ENCODE data around the gene CACNG3. TPM values are rescaled to one million over a fixed set of nuclear protein-coding genes. Genes with fewer than 3 reads are reported as not detected.

The CACNG3 gene
- total and polyA plus RNA-seq, 11 donors = not detected

GRCh38 chr16:24364596-24364995, 108.5 kb downstream of the CACNG3 start:
- ATAC-seq (no peak), DNase-seq (no peak)
- intact Hi-C loops (cut with DNase I) = no loop called here
- H3K27ac ChIP-seq = no peak overlapping the region
- TF ChIP-seq, protein P1, sequence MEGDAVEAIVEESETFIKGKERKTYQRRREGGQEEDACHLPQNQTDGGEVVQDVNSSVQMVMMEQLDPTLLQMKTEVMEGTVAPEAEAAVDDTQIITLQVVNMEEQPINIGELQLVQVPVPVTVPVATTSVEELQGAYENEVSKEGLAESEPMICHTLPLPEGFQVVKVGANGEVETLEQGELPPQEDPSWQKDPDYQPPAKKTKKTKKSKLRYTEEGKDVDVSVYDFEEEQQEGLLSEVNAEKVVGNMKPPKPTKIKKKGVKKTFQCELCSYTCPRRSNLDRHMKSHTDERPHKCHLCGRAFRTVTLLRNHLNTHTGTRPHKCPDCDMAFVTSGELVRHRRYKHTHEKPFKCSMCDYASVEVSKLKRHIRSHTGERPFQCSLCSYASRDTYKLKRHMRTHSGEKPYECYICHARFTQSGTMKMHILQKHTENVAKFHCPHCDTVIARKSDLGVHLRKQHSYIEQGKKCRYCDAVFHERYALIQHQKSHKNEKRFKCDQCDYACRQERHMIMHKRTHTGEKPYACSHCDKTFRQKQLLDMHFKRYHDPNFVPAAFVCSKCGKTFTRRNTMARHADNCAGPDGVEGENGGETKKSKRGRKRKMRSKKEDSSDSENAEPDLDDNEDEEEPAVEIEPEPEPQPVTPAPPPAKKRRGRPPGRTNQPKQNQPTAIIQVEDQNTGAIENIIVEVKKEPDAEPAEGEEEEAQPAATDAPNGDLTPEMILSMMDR (IDR thresholded peaks at IDR 0.05) = no peak
- TF ChIP-seq POLR2A (IDR thresholded peaks at IDR 0.05) = no peak
- peaks cover 0 to 5% (median 0%) of the 10 kb centered on the region in 9 donors for H3K27me3 ChIP-seq
- WGBS, 4 donors = 64 to 71% (median 68%) methylated on average over 7 of the region's 7 CpGs
- H3K4me3 ChIP-seq = no peak overlapping the region
- H3K36me3 ChIP-seq = no peaks in the 10 kb centered on the region
- H3K4me1 ChIP-seq = no peaks in the 10 kb centered on the region
- no peaks in the 10 kb centered on the region for H3K9me3 ChIP-seq

DNA sequence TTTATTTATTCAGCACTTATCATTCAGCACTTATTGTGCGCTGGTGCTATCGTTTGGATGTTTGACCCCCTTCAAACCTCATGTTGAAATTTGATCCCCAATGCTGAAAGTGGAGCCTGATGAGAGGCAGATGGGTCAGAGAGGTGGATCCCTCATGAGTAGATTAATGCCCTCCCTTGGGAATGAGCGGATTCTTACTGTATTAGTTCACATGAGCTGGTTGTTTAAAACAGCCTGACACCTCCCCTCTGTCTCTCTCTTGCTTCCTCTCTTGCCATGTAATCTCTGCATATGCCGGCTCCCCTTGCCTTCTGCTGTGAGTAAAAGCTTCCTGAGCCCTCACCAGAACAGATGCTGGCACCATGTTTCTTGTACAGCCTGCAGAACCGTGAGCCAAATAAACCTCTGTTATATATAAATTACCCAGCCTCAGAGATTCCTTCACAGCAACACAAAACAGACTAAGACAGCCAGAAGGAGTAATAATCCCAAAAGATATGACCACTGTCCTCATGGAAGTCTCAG, 111.1 kb downstream of the CACNG3 start:
- ATAC-seq = no peak
- H3K4me1 ChIP-seq = no peaks in the 10 kb centered on the region
- WGBS, 4 donors = 44 to 59% (median 55%) methylated on average over 5 of the region's 5 CpGs
- TF ChIP-seq POLR2A (IDR thresholded peaks at IDR 0.05) = no peak
- TF ChIP-seq, protein P1 (IDR thresholded peaks at IDR 0.05) = no peak
- H3K27me3 ChIP-seq = peaks cover 0 to 4% (median 0%) of the 10 kb centered on the region in 9 donors
- H3K27ac ChIP-seq = no peak overlapping the region
- no peaks in the 10 kb centered on the region for H3K36me3 ChIP-seq
- peaks cover 0 to 12% (median 0%) of the 10 kb centered on the region in 12 donors for H3K9me3 ChIP-seq
- intact Hi-C loops (cut with DNase I) = no loop called here
- DNase-seq = no peak
- no peak overlapping the region for H3K4me3 ChIP-seq

DNA sequence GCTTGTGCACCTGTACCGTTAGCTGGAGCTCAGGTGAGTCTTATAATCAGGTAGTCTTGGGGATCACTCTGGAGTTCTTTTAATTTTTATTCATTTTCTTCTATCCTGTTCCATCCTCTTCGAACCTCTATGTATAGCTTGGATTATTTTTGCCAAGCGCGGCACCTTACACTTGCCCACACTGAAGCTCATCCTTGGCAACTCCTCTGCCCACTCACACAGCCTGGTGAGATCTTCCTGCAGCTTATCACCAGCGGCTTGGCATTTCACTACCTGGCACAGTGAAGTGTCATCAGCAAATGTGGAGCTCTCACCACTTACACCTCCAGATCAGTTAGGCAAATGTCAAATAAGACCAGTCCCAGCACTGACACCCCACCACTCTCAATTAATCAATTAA, 116.7 kb downstream of the CACNG3 start:
- H3K9me3 ChIP-seq = peaks cover 0 to 20% (median 0%) of the 10 kb centered on the region in 12 donors
- no peak overlapping the region for H3K4me3 ChIP-seq
- H3K4me1 ChIP-seq = no peaks in the 10 kb centered on the region
- no peak overlapping the region for H3K27ac ChIP-seq
- peaks cover 0 to 3% (median 0%) of the 10 kb centered on the region in 9 donors for H3K27me3 ChIP-seq
- ATAC-seq (no peak), DNase-seq (no peak)
- intact Hi-C loops (cut with DNase I) = no loop called here
- H3K36me3 ChIP-seq = no peaks in the 10 kb centered on the region
- WGBS, 4 donors = 85 to 91% (median 89%) methylated on average over 5 of the region's 5 CpGs
- TF ChIP-seq, protein P1 (IDR thresholded peaks at IDR 0.05) = no peak
- TF ChIP-seq POLR2A (IDR thresholded peaks at IDR 0.05) = no peak

DNA sequence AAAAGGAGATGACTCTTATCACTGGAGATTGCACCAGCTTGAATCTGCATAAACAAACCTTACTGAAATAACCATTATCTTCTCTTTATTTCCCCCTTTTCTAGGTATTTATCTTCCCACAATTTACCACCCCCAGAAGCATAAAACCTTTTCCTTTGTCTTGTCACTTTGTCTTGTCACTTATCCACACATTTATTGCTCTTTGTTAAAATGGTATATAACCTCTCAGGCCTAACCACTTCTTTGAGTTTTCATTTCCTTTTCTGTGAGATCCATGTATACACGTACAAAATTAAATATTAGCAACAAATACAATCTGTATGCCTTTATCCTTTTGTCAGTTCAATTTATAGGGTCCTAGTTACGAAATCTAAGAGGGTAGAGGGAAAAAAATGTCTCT, 122.9 kb downstream of the CACNG3 start:
- H3K9me3 ChIP-seq = peaks cover 0 to 49% (median 23%) of the 10 kb centered on the region in 12 donors
- no peak for DNase-seq
- no peak for ATAC-seq
- TF ChIP-seq POLR2A (IDR thresholded peaks at IDR 0.05) = no peak
- TF ChIP-seq, protein P1 (IDR thresholded peaks at IDR 0.05) = no peak
- intact Hi-C loops (cut with DNase I) = no loop called here
- H3K4me3 ChIP-seq = no peak overlapping the region
- 17 to 51% (median 32%) methylated on average over 2 of the region's 2 CpGs for whole genome bisulfite sequencing, 4 donors
- H3K36me3 ChIP-seq = no peaks in the 10 kb centered on the region
- H3K27ac ChIP-seq = no peak overlapping the region
- no peaks in the 10 kb centered on the region for H3K4me1 ChIP-seq
- H3K27me3 ChIP-seq = no peaks in the 10 kb centered on the region

Measured in heart left ventricle (tissue), 16 donors.